ENCODE measurements around the gene G2E3.

The G2E3 gene

GRCh38 chr14:30585204-30585603 lies 26.2 kb downstream of the G2E3 start:
- no peak overlapping the region for H3K4me3 ChIP-seq (ENCODE audit: low read length)
- DNase-seq (ENCODE audit: low read depth): no peak
- no peak for TF ChIP-seq CTCF (IDR thresholded peaks at IDR 0.05; ENCODE audit: insufficient read depth, low read depth, low read length, missing control alignments)

GRCh38 chr14:30587141-30587540 lies 28.2 kb downstream of the G2E3 start:
- H3K4me3 ChIP-seq (ENCODE audit: low read length): no peak overlapping the region
- TF ChIP-seq CTCF (IDR thresholded peaks at IDR 0.05; ENCODE audit: insufficient read depth, low read depth, low read length, missing control alignments): no peak
- no peak for DNase-seq (ENCODE audit: low read depth)

- DNase-seq (ENCODE audit: low read depth): no peak
- no peak overlapping the region for H3K4me3 ChIP-seq (ENCODE audit: low read length)
- TF ChIP-seq CTCF (IDR thresholded peaks at IDR 0.05; ENCODE audit: insufficient read depth, low read depth, low read length, missing control alignments): no peak
Measured at GRCh38 chr14:30588873-30589272, 29.9 kb downstream of the G2E3 start.

GRCh38 chr14:30596935-30597334 lies 38.0 kb downstream of the G2E3 start:
- DNase-seq (ENCODE audit: low read depth): no peak
- TF ChIP-seq CTCF (IDR thresholded peaks at IDR 0.05; ENCODE audit: insufficient read depth, low read depth, low read length, missing control alignments): no peak
- H3K4me3 ChIP-seq (ENCODE audit: low read length): no peak overlapping the region

- no peak overlapping the region for H3K4me3 ChIP-seq (ENCODE audit: low read length)
- TF ChIP-seq CTCF (IDR thresholded peaks at IDR 0.05; ENCODE audit: insufficient read depth, low read depth, low read length, missing control alignments): no peak
- no peak for DNase-seq (ENCODE audit: low read depth)
Measured at GRCh38 chr14:30597504-30597903, 38.5 kb downstream of the G2E3 start.

GRCh38 chr14:30600922-30601918 lies 42.3 kb downstream of the G2E3 start:
- DNase-seq (ENCODE audit: low read depth): no peak
- TF ChIP-seq CTCF (IDR thresholded peaks at IDR 0.05; ENCODE audit: insufficient read depth, low read depth, low read length, missing control alignments): no peak
- H3K4me3 ChIP-seq (ENCODE audit: low read length): no peak overlapping the region

Measured in epithelial cell of esophagus (primary cell).